Prostate gland (tissue), 2 donors: ENCODE data around the gene PAPPA. TPM values are rescaled to one million over a fixed set of nuclear protein-coding genes. Genes with fewer than 3 reads are reported as not detected.

ENCODE experiments used
- DNase-seq: peaks from one replicate; pipeline ENCODE4 v3.0.0-alpha.2; 2019; ENCODE audit warnings: low spot score
- H3K27ac ChIP-seq, 2 donors: fragments of 200-600 bp; sonication (generic); 2 replicates each; pipeline ENCODE4 v1.5.1; 2017 to 2019
- H3K27me3 ChIP-seq: fragments of 200-600 bp; sonication (generic); replicated peaks from 2 replicates; pipeline ENCODE4 v1.5.1; 2019; ENCODE audit not compliant: insufficient read depth
- H3K36me3 ChIP-seq, 2 donors: fragments of 200-600 bp; sonication (generic); 1 replicate in 1 of 2; 2 replicates in 1 of 2; pipeline versions ENCODE4 v1.5.1 to v1.8.1; 2017 to 2019
- H3K4me1 ChIP-seq: fragments of 200-600 bp; sonication (generic); replicated peaks from 2 replicates; pipeline ENCODE4 v1.5.1; 2019
- H3K4me3 ChIP-seq, 2 donors: fragments of 200-600 bp; sonication (generic); 2 replicates each; pipeline ENCODE4 v1.5.1; 2017 to 2019
- H3K9me3 ChIP-seq: fragments of 200-600 bp; sonication (generic); 2 replicates; pipeline ENCODE4 v1.5.1; 2017
- POLR2A ChIP-seq: fragments of 450-650 bp; IDR thresholded peaks from one replicate; pipeline ENCODE4 v1.6.1; 2016; ENCODE audit warnings: antibody characterized with exemption, mild to moderate bottlenecking
- POLR2AphosphoS5 ChIP-seq: sonication (generic); formaldehyde crosslinking; IDR thresholded peaks from one replicate; pipeline ENCODE4 v1.6.1; 2017; ENCODE audit warnings: antibody characterized with exemption
- WGBS: methylation state at CpG from one replicate; pipeline ENCODE4 v1.1.5; 2018; 5-methylcytosine and 5-hydroxymethylcytosine counted together
- intact Hi-C: fragments of 100-400 bp; cut with DNase I; formaldehyde crosslinking; loops from one replicate; pipeline ENCODE4 v1.14.2; 2022
- total RNA-seq, 2 donors: library from RNA; depleted of rRNA; stranded (reverse); fragments of >200 nt; gene quantifications; one replicate each; pipeline ENCODE4 v1.1.0, GENCODE V29; 2016
- TF ChIP-seq, protein P1 (sequence below), 4 experiments: fragments of 200-600 bp in 2 of 4; fragments of 450-650 bp in 2 of 4; sonication (generic) in 2 of 4; IDR thresholded peaks; 1 replicate in 3 of 4; 2 replicates in 1 of 4; pipeline ENCODE4 v1.5.1; 2016 to 2019; ENCODE audit warnings: antibody characterized with exemption in 4 of 4, mild to moderate bottlenecking in 2 of 4, moderate library complexity in 2 of 4

The PAPPA gene
- total RNA-seq, 2 donors from 2014 or later: 0.27 to 1.8 TPM

DNA sequence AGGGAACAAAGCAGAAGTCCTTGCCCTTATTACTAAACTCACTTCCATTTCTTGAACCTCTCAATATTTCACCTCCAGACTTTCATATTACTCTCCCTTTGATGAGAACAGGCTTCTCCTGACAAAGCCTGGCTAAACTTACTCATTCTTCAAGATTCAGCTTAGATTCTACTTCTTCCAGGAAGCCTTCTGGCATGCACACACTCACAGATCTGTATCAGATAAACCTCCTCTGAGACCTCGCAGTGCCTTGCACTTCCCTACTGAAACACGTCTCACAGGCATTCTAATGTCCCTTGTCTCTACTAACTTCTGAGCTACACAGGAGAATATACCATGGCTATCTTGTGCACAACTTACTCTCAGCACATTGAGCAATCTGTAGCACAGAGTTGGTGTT lies 16.6 kb upstream of the PAPPA start:
- no peaks in the 10 kb centered on the region for H3K9me3 ChIP-seq
- intact Hi-C loops: no loop called here
- no peak overlapping the region for H3K4me3 ChIP-seq
- DNase-seq: no peak
- WGBS: 80% methylated on average over 2 of the region's 2 CpGs
- H3K27ac ChIP-seq: no peak overlapping the region
- no peaks in the 10 kb centered on the region for H3K36me3 ChIP-seq
- no peaks in the 10 kb centered on the region for H3K27me3 ChIP-seq
- no peaks in the 10 kb centered on the region for H3K4me1 ChIP-seq
- TF ChIP-seq POLR2AphosphoS5: no peak
- TF ChIP-seq POLR2A: no peak
- TF ChIP-seq, protein P1, sequence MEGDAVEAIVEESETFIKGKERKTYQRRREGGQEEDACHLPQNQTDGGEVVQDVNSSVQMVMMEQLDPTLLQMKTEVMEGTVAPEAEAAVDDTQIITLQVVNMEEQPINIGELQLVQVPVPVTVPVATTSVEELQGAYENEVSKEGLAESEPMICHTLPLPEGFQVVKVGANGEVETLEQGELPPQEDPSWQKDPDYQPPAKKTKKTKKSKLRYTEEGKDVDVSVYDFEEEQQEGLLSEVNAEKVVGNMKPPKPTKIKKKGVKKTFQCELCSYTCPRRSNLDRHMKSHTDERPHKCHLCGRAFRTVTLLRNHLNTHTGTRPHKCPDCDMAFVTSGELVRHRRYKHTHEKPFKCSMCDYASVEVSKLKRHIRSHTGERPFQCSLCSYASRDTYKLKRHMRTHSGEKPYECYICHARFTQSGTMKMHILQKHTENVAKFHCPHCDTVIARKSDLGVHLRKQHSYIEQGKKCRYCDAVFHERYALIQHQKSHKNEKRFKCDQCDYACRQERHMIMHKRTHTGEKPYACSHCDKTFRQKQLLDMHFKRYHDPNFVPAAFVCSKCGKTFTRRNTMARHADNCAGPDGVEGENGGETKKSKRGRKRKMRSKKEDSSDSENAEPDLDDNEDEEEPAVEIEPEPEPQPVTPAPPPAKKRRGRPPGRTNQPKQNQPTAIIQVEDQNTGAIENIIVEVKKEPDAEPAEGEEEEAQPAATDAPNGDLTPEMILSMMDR (IDR thresholded peaks at IDR 0.05): no peak

DNA sequence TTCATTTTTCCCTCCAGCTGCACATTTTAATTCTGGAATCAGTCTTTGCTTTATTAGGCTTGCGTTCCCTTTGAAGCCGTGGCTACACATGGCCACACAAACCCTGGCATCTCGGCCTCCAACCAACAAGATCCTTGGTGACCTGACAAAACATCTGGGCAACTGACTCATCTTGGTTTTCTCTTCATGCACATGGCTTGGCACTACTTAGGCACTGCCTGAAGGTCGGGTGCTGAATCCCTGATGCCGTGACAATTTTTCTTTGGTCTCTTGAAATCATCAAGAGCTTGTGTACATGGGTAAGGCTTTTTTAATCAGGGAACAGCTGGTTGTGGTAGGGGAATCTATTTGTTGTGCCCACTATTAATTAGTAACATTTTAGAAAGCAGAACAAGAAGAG lies 16.0 kb upstream of the PAPPA start:
- TF ChIP-seq POLR2AphosphoS5 (no peak), POLR2A (no peak)
- TF ChIP-seq, protein P1 (IDR thresholded peaks at IDR 0.05): no peak
- no peak for DNase-seq
- Histone ChIP-seq H3K9me3 (no peaks in the 10 kb centered on the region), H3K27ac (no peak overlapping the region), H3K27me3 (no peaks in the 10 kb centered on the region), H3K36me3 (no peaks in the 10 kb centered on the region), H3K4me1 (no peaks in the 10 kb centered on the region), H3K4me3 (no peak overlapping the region)
- intact Hi-C loops: no loop called here
- 81% methylated on average over 5 of the region's 5 CpGs for WGBS

DNA sequence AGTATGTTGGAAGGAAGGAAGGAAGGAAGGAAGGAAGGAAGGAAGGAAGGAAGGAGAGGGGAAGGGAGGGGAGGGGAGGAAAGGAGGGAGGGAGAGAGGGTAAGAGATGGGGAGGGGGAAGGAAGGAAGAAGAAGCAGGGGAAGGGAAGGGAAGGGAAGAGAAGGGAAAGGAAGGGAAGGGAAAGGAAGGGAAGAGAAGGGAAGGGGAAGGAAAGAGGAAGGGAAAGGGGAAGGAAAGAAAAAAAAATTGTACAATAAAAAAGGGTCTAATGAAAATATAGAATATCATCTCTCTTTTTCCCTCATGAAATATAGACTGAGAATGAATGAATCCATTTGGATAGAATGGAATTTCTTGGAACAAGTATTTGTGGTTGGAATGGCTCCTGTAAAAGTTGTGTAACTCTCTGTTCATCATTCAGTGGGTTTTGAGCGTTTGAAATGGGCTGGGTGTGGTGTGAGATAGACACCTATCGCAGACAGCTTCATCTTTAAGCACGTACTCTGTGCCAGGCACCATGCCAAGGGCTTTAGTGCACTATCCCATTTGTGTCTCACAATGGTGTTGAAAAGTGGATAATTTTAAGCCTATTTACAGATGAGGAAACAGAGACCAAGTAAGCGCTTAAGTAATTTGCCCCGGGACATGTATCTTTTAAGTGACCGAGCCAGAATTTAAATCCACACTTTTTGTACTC lies 11.6 kb upstream of the PAPPA start:
- no peak for TF ChIP-seq POLR2A
- TF ChIP-seq POLR2AphosphoS5: no peak
- TF ChIP-seq, protein P1 (IDR thresholded peaks at IDR 0.05): no peak
- Histone ChIP-seq H3K4me1 (no peaks in the 10 kb centered on the region), H3K4me3 (no peak overlapping the region), H3K36me3 (no peaks in the 10 kb centered on the region), H3K27me3 (peaks cover 5% of the 10 kb centered on the region), H3K9me3 (no peaks in the 10 kb centered on the region), H3K27ac (no peak overlapping the region)
- intact Hi-C loops: no loop called here
- 81% methylated on average over 6 of the region's 6 CpGs for WGBS
- no peak for DNase-seq

DNA sequence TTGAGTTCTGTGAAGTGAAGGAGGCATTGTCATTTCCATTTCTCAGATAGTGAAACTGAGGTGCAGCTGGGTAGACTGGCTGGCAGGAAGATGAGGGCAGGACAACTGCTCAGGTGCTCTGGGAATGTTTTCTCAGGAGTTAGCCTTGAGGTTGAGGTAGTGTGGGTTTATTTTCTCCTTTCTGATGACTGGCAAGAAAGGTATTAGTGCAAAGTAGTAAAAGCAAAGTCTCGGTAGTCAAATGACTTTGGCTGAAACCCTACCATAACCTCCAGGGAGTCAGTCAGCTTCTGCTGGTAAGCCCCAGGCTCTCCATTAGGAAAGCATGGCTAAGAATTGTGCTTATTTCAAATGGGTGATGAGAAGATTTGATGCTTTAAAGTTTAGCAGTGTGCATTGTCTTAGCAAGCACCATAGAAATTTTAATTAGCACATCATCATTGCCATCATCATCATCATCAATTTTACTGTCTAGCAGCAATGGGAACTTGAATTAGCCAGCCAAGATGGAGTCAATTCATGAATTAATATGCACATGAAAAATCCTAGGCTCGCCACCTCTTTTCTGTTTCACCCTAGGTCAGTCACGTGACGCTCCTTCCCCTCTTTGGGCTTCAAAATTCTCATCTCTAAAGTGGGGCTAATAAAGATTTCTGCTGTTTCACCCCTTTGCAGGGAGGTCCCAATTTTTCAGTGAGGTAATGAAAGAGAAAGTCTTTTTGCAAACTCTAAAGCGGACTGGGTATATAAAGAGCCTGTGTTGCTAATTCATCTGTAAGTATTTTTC lies 10.7 kb upstream of the PAPPA start:
- no peak overlapping the region for H3K4me3 ChIP-seq
- no peaks in the 10 kb centered on the region for H3K9me3 ChIP-seq
- no peak for DNase-seq
- intact Hi-C loops: no loop called here
- H3K36me3 ChIP-seq: no peaks in the 10 kb centered on the region
- no peak overlapping the region for H3K27ac ChIP-seq
- WGBS: 87% methylated on average over 5 of the region's 5 CpGs
- H3K4me1 ChIP-seq: no peaks in the 10 kb centered on the region
- no peak for TF ChIP-seq POLR2AphosphoS5
- no peak for TF ChIP-seq POLR2A
- TF ChIP-seq, protein P1 (IDR thresholded peaks at IDR 0.05): no peak
- peaks cover 5% of the 10 kb centered on the region for H3K27me3 ChIP-seq

DNA sequence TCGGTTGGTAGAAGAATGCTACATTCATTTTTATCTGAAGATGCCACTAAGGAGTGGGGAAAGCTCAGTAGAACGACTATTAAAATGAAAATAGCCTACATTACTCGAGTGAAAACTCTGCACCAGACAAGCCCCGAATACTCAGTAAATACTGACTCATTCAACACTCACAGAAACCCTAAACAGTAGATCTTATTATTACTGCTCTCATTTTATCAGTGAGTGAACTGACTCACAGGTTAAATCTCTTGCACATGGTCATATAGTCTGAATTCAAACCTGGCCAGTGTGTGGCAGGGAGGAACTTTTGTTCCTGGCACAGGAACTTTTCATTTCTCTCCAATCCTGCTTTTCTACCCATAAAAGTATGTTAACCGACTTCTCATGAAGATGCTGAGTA lies 9.6 kb upstream of the PAPPA start:
- DNase-seq: no peak
- no peaks in the 10 kb centered on the region for H3K36me3 ChIP-seq
- H3K27ac ChIP-seq: no peak overlapping the region
- no peak for TF ChIP-seq POLR2AphosphoS5
- TF ChIP-seq, protein P1 (IDR thresholded peaks at IDR 0.05): no peak
- no peak for TF ChIP-seq POLR2A
- intact Hi-C loops: no loop called here
- H3K4me3 ChIP-seq: no peak overlapping the region
- no peaks in the 10 kb centered on the region for H3K9me3 ChIP-seq
- 69% methylated on average over 5 of the region's 5 CpGs for WGBS
- no peaks in the 10 kb centered on the region for H3K4me1 ChIP-seq
- peaks cover 5% of the 10 kb centered on the region for H3K27me3 ChIP-seq
